DMS53 (cell line): ENCODE results near the gene MFSD1.

Experiments
- DNase-seq: peaks from one replicate; lab custom pipeline; 2025; lab: John Stamatoyannopoulos, UW

Gene MFSD1, protein sequence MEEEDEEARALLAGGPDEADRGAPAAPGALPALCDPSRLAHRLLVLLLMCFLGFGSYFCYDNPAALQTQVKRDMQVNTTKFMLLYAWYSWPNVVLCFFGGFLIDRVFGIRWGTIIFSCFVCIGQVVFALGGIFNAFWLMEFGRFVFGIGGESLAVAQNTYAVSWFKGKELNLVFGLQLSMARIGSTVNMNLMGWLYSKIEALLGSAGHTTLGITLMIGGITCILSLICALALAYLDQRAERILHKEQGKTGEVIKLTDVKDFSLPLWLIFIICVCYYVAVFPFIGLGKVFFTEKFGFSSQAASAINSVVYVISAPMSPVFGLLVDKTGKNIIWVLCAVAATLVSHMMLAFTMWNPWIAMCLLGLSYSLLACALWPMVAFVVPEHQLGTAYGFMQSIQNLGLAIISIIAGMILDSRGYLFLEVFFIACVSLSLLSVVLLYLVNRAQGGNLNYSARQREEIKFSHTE

DNA sequence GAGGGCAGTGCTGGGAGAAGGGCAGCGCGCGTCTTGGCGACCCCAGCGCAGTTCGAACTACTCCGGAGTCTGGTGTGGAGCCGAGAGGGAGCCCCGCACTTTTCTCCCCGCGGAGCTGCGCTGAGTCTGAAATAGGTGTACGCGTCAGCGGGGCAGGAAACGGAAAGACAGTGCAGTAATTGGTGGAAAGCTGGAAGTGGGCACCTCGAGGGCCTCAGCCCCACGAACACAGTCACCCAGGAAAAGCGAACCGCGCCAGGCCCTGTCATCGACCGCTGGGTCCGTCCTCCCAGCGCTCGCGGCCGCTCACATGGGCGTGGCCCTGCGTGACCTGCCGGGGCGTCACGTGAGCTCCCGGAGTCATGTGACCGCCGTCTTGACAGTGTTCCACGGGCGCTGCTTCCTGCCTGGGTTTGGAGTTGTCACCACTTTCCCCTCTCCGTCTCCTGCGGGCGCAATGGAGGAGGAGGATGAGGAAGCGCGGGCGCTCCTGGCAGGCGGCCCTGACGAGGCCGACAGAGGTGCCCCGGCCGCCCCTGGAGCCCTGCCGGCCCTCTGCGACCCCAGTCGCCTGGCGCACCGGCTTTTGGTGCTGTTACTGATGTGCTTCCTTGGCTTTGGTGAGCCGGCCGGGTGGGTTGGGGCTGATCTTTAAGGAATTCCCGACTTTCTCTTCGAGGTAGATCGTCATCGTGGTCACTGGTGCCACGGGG lies at the start of gene MFSD1:
Gene MFSD1, plus strand, starts transcription at position 359 of the 713 bp plus-strand sequence. Its CDS starts 99 bp downstream, at position 458.
- peak; percentile 92 for DNase-seq

DNA sequence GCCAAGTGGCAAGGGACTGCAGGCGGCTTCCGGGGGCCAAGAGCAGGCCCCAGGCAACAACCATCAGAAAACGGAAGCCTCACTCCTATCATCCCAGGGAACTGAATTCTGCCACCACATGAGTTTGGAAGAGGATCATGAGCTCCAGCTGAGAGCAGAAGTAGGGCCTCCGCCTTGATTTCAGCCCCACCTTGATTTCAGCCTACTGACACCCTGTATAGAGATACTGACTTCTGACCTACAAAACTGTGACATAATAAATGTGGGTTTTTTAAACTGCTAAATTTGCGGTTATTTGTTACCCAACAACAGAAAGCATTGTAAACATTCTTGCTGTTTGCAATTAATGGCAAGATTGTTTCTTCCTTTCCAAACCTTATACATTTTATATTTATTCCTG lies 48.0 kb upstream of the MFSD1 start:
- DNase-seq, result no peak

DNA sequence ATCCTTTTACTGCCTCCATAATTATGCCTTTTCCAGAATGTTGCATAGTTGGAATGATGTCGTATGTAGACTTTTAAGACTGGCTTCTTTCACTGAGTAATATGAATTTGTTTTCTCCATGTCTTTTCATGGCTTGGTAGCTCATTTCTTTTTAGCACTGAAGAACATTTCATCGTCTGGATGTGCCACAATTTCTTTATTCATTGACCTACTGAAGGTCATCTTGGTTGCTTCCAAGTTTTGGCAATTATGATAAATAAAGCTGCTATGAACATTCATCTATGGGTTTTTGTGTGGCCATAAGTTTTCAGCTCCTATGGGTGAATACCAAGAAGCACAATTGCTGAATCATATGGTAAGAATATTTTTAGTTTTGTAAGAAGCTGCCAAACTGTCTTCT lies 46.4 kb upstream of the MFSD1 start:
- no peak for DNase-seq

DNA sequence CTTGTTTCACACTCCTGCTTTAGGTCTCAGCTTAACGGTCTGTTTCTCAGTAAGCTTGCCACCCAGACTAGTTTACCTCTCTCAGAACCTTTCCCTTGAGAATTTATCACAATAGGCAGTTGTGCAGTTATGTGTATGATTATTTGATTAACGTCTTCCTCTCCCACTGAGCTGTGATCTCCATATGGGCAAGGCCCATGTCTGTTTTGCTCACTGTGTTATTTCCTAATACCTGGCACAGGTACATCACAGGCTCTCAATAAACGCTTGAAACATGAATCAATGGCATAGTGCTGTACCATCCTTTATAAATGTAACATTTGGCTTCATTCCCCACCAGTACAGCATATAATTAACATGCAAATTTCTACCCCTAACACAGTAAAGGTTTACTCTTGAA lies 40.5 kb upstream of the MFSD1 start:
- no peak for DNase-seq

DNA sequence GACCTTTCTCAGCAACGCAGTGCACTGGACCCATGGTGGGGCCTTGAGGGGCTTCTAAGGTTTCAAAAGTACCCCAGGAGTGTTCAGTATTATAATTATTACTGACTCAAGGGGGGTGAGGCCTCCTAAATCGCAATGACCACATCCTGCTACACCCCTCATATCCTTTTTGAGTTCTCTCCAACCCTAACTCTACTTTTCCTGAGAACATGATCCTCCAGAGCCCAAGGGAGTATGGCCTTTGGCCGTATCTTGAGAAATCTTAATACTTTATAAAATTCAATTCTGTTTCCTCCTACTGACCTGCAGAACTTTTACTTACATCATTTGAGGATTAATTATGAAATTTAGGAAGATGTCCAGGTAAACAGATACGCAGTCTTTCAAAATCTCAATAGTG lies 39.2 kb upstream of the MFSD1 start:
- no peak for DNase-seq

DNA sequence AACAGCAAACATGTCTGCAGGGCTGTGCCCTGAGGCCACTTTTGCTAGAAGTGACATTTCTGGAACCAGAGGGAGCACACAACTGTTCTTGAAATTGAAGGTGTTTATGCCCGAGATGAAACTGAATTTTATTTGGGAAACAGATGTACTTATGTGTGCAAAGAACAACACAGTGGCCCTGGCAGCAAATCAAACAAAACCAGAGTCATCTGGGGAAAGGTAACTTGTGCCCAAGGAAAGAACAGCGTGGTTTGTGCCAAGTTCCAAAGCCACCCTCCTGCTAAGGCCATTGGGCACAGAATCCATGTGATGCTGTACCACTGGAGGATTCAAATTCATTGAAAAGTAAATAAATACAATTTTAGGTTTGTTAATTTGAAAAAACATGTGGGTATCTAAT lies 38.4 kb upstream of the MFSD1 start:
- DNase-seq, result no peak

DNA sequence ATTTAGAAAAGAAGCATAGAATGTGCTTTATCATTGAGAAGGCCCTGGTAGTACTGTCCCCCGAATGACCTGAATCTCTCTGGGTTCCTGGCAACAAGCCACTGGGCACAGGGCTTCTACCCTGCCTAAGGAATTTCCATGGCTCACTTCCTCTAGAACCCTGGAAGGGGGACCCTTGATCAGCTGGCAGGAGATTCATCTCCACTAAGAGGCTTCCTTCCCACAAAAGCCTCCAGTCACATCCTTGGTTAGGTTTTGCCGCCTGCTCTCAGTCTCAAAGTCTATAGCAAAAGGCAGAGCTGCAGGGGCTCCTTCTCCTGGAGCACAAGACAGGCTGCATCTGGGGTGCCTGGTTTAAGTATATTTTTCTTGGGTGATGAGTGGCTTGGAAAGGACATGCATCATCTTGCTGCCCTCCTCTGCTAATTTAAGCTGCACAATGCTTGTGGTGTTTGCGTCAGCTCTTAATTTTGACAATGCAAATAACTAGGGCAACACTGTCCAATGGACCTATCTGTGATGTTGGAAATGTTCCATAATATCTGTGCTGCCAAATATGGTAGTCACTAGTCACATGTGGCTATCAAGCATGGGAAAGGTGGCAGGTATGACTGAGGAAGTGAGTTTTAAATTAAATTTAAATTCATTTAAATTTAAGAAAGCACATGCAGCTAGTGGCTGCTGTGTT lies 36.2 kb upstream of the MFSD1 start:
- DNase-seq, result peak; percentile 1

DNA sequence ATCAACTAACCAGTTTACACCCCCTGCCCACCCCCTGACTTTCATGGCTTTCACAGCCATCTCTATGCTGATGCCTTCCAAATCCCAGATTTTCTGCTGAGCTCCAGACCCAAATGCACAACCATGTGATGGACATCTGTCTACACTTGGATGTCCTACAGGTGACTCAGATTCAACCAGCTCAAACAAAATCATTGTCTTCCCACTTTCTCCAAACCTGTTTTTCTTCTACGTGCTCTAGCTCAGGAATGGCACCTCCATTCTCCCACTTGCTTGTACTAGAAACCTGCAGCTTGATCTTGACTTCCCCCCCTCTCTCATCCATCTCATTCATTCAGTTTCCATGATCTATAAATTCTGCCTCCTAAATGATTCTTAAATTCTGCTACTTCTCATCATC lies 35.5 kb upstream of the MFSD1 start:
- DNase-seq, result peak; percentile 19

DNA sequence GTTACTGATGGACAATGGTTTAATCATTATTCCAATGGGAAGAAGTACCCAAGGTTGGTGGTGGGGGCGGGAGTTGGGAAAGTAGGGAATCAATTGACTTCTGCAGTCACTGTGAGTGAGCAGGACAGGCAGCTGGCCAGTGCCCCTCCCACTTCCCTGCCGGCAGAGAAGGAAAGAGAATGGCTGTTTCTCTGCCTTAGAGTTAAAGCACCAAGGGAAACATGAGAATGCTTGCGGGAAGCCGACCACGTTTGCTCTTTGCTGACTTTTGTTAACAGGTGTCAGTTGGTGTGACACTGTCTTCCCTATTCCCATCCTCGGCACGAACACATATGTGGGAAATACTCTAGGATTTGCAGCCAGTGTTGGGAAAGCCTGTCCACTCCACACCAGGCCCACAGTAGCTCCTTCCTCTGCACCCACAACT lies 33.5 kb upstream of the MFSD1 start:
- peak; percentile 54 for DNase-seq

DNA sequence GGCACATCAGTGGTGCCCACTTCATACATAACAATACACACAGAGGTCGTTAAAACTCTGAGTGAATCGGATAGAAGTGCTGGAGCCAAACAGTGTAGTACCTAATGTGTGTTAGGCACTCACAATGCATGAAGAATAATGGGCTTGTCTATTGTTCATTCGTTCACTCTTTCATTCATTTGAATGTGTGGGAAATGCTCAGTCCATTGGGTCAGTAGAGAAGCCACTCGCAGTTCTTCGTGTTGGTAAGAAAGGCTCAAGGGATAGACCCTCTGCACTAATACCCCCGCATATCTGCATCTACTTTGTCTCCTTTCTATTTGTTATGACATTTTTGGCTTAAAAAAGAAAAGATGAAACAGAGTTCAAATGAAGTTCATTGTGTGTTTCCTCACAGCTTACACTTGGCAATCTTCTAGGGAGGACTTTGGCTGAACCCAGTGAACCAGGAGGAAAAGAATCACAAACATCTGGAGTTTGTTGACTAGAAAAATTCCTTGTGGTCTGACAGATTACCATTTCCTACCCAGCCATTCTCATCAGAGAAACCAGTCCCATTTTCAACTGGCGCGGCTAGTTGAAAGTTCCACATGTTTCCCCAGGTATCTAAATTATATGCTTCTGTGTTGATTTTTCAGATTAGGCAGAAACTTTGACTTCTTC lies 32.8 kb upstream of the MFSD1 start:
- DNase-seq, result no peak

DNA sequence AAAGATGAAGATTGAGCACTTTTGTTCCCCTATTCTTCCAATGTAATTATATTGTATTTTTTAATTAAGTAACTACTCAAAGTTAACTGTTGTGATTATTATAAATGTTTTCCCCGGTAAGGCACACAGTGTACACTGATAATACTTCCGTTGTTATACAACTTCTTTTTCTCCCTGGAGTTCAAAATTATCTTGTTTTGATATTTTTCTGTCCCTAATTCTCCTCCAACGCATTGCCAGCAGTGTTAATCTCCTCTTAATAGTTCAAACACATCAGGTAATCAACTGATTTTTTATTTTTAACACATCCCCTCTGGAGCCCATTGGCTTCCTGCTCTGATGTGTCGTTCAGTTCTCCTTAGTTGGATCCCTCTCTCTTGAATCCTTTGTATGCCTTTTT lies 32.3 kb upstream of the MFSD1 start:
- DNase-seq, result peak; percentile 20

DNA sequence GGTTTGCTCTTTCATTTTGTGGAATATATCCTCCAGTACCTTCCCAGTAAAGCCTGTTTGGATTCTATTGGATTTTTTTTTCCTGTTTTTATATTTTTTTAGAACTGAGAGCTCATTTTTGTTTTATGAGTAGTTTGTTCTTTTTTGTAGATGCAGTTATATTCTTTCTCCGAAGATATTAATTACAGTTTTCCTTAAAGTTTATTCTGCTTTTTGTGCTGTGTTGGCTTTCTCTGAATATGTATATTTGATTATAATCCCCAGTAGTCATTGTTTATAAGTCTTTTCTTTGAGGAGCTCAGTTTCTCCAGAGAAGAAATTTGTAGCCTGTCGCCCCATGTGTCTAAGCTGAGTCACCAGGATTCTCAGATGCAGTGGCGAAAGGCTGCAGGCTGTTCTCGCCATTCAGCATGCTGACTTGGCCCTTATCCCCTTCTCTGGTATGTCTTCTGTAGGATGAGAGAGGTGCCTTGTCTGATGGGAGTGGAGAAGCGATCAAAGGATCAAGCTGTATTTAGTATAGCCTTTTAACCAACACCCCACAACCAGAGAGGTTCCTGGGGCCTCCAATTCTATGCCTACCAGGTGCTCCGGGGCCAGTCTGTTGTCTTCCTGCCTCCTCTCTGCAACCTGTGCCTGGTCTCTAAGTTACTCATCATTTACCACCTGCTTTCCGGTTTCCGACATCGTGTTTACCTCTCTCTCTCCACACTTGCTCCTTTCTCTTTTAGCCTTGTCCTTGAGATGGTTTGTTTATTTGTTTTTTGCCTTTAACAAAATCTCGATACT lies 31.7 kb upstream of the MFSD1 start:
- DNase-seq, result peak; percentile 87

DNA sequence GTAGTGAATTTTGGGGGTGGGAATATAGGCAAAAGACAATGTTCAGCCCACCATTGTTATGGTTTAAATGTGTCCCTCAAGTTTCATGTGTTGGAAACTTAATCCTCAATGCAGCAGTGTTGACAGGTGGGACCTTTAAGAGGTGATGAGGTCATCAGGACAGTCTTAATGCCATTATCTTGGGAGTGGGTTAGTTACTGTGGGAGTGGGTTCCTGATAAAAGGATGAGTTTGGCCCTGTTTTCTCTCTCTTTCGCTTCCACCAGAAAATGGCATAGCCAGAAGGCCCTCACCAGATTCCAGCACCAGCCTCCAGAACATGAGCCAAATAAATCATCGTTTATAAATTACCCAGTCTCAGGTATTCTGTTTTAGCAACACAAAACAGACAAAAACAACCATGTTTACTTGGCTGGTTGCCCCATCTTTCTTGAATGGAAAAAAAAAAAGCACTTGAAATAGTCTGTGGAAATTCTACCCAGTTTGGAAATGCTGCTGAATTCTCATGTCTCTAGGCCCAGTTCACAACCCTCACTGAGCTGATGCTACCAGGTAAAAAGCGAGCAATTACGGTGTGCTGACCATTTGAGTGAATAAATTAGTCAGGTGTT lies 31.0 kb upstream of the MFSD1 start:
- peak; percentile 65 for DNase-seq

DNA sequence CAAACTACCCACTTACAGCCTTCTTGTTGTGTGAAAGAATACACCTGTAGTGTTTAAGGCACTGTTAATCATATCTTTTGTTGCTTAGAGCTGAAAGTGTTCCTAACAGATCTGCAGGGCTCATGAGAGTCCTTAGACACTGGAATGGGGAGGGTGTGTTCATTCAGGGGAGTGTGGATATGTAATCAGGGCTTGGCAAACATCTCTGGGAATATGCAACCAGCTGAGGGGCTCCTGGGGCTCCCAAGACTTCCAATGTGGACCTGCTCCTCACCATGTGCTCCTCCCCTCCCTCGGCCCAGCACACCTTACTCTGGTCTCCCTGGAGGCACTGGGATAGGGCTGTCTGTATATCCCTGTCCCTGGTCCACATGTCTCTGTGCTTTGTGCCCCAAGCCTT lies 30.3 kb upstream of the MFSD1 start:
- DNase-seq, result no peak

DNA sequence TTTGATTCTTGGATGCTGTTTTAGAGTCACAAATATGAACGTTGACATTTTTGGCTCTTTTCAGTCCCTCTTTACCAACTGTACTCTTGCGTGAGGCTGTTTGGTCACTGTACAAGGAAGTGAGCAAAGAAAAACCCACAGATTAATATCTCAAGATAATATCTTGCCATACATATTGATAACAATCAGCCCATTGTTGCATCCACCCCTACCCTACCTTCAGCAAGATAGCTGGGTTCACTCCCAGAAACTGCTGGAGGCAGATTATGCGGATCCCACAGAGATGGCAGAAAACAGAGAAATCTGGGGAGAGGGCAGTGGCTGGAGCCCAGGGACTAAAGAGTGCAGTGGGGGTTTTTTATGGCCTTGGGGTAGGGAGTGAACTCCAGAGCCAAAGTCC lies 29.9 kb upstream of the MFSD1 start:
- no peak for DNase-seq

DNA sequence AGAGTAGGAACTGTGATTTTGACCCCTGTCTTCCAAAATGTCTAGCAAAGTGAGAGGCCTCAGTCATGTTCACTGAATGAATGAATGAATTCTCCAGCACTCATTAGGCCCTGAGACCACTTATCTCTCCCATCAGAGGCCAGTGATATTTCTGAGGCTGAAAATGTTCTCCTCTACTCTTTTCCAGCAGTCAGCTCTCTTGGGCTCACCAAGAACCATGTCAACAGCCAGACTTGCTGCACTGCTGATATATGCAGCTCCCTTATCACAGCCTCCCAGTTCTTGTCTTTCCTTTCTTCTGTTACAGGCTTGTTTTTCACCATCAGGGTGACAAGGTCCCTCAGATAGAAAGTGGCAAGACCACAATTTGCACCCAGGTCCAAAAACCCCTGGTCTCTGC lies 28.7 kb upstream of the MFSD1 start:
- no peak for DNase-seq

DNA sequence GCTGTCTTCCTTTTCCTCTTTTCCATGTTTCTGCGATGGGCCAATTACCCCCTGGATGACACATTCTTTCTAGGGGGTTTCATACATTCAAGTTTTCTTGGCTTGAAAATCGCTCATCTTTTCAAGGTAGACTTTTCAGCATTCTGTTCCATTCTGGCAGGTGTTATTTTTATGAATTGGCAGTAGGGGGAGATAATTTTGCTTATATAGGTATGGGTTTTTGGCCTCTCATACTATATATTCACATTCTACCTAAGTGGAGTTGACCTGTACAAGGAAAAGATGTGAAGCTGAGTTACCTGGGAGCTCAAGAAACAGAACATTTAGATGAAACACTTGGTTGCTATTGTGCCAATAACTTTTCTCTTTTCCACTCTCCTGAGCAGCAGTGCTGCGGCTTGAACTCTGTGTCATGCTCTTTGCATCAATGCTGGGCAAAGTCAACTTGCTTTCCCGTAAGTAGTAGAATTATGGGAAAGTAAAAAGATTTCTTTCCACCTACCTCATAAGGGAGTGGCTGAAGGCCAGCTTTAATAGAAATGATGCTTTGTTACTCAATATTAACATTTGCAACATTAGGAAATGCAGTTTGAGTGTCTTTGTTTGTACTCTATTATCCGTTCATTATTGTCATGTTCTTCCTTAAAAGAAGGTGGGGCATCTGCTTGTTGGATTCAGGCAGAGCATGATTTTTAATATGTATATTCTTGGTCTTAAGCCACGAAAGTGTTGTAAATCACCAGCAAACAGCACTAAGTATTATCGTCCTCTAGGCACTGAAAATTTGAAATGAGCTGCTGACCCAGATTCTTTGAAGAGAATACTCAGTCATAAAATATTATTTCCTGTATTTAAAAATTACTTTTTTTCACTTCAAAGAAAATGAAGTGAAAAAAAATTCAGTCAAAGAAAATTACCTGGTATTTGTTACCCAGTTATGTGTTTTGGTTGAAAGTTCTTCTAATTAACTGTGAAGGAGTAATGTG lies 27.7 kb upstream of the MFSD1 start:
- DNase-seq, result no peak

DNA sequence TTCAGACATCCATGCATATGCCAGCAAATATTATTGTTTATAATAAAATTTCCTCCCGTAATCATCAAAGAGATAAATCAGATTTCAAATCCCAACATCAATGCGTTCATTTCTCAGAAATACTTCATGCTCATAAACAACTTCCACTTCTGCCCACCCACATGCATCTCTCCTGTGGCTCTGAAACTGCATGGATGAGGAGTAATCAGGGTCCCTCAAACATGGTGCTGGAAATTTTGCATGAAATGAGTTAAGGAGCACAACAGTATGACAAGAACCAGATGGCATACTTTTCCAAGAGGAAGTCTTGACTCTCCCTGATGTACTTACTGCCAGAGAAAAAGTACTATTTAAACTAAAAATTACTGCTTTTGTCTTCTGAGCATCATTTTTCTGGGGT lies 26.9 kb upstream of the MFSD1 start:
- DNase-seq, result no peak
